Muscle layer of colon (tissue), 2 donors: ENCODE results near the gene SUSD1.

Experiments
- H3K27ac ChIP-seq: one replicate; pipeline ENCODE4 v1.7.0; 2013; ENCODE audit warnings: low read depth, mild to moderate bottlenecking, low read length, moderate library complexity
- H3K27me3 ChIP-seq, 2 donors: one replicate each; pipeline ENCODE4 v1.7.0; 2013; ENCODE audit warnings: low read length in 2 of 2, mild to moderate bottlenecking in 2 of 2; ENCODE audit not compliant: insufficient read depth in 2 of 2, control insufficient read depth in 1 of 2
- H3K36me3 ChIP-seq: one replicate; pipeline ENCODE4 v1.7.0; 2013; ENCODE audit warnings: mild to moderate bottlenecking, low read length; ENCODE audit not compliant: insufficient read depth
- H3K4me1 ChIP-seq: one replicate; pipeline ENCODE4 v1.7.0; 2013; ENCODE audit warnings: mild to moderate bottlenecking, low read length; ENCODE audit not compliant: insufficient read depth
- H3K4me3 ChIP-seq, 2 donors: one replicate each; pipeline ENCODE4 v1.7.0; 2013; ENCODE audit warnings: low read length in 2 of 2, low read depth in 1 of 2, mild to moderate bottlenecking in 1 of 2, moderate library complexity in 1 of 2
- H3K9ac ChIP-seq: one replicate; pipeline ENCODE4 v1.7.0; 2013; ENCODE audit warnings: low read length
- H3K9me3 ChIP-seq: one replicate; pipeline ENCODE4 v1.7.0; 2013; ENCODE audit warnings: mild to moderate bottlenecking, low read length
- donor health status: abdominal sarcoma.
- donor health status: Adenocarcinoma of cecum.

Gene SUSD1

DNA sequence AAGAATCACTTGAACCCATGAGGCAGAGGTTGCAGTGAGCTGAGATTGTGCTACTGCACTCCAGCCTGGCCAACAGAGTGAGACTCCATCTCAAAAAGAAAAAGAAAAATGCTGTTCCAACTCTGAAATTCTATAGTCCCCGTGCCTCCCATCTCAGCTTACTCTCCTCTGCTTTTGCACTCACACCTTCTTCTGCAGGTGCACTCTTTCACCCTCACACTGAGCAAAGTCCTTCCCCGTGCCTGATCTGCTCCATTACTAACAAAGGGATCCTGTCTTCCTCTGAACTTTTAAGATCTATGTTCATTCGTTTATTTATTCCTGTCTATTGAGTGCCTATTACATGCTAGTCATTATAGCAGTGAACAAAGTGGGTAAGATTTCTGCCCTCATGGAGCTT is 47.8 kb downstream of the SUSD1 start:
- no peaks in the 10 kb centered on the region for H3K36me3 ChIP-seq
- H3K9ac ChIP-seq = no peak overlapping the region
- H3K4me1 ChIP-seq = no peaks in the 10 kb centered on the region
- no peaks in the 10 kb centered on the region for H3K27me3 ChIP-seq
- no peak overlapping the region for H3K27ac ChIP-seq
- no peaks in the 10 kb centered on the region for H3K9me3 ChIP-seq
- no peak overlapping the region for H3K4me3 ChIP-seq

DNA sequence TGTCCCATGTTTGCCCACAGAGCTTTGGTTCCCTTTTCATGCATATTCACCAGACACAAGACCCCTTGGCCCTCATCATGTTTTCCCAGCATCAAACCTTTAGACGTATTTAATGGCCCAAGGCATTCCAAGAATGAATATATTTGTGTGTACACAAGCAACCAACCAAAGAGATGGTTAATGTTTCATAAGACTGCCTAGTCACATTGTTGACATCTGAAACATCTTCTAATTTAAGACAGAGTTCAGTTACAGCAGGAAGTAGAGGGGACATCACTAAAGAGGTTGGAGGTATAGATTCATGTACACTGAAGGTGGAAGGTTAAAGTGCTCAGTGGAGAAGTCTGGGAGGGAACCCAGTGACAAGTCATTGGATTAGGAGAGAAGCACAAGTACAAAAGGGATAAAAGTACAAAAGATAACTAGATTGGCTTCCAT is 49.1 kb downstream of the SUSD1 start:
- Histone ChIP-seq H3K9me3 (no peaks in the 10 kb centered on the region), H3K27ac (no peak overlapping the region), H3K36me3 (no peaks in the 10 kb centered on the region), H3K9ac (no peak overlapping the region), H3K4me3 (no peak overlapping the region), H3K27me3 (no peaks in the 10 kb centered on the region), H3K4me1 (no peaks in the 10 kb centered on the region)

DNA sequence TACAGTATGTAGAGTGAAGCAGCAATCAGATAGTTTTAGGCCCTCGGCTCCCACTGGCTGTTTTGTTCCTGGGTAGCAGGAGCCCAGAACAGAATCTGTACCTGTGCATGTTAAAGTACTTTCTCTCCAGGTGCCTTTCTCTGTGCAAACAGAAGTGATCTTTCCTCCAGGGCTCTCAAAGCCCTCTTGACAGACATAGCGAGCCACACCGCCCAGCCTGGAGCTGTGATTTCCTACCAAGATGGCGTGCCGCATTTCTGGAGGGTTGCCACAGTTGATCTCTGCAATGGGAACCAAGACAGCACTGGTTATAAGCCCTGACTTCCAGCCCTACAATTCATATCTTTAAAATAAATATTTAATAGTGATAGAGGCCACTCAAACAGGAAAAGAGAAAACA is 50.9 kb downstream of the SUSD1 start:
- Histone ChIP-seq H3K4me1 (no peaks in the 10 kb centered on the region), H3K4me3 (no peak overlapping the region), H3K36me3 (no peaks in the 10 kb centered on the region), H3K27ac (no peak overlapping the region), H3K27me3 (no peaks in the 10 kb centered on the region), H3K9ac (no peak overlapping the region), H3K9me3 (no peaks in the 10 kb centered on the region)

DNA sequence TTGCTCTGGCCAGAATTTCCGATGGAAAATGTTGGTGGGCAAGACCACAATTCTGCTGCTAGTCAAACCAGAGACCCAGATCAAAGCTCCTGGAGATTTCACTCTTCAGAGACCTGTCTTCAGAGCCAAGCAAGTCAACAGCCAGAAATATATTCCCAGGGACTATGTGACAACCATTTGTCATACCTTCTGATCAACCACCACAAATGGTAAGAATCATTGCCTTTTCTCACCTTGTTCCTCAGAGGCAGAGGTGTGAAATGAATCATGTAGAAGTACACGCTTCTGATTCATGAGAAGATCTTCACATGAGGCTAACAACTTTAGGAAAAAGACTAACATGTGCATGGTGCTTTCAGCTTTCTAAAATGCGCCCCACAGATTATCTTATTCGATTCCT is 53.5 kb downstream of the SUSD1 start:
- Histone ChIP-seq H3K9me3 (no peaks in the 10 kb centered on the region), H3K27ac (no peak overlapping the region), H3K4me3 (no peak overlapping the region), H3K9ac (no peak overlapping the region), H3K36me3 (no peaks in the 10 kb centered on the region), H3K4me1 (no peaks in the 10 kb centered on the region), H3K27me3 (no peaks in the 10 kb centered on the region)

DNA sequence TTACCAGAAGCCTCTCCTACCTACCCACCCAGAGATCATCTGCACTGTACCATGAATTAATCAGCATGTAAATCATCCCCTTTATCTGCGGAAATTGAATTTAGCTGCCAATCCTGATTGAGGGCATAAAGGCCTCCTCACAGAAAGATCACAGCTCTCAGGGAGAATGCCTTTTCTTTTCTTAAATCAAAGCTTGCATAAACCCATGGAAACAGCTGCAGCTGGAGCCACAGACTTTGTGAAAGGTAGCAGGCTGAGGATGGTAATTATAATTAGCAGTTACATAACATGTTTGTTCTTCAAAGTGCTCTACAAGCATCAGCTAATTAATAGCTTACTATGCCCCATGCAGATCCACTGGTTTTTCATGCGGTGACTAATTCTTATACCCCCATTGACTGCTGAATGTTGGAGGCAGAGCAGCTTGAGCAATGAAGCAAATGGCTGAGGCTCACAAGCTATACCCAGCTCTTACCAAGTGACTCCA is 54.6 kb downstream of the SUSD1 start:
- Histone ChIP-seq H3K27ac (no peak overlapping the region), H3K27me3 (no peaks in the 10 kb centered on the region)

DNA sequence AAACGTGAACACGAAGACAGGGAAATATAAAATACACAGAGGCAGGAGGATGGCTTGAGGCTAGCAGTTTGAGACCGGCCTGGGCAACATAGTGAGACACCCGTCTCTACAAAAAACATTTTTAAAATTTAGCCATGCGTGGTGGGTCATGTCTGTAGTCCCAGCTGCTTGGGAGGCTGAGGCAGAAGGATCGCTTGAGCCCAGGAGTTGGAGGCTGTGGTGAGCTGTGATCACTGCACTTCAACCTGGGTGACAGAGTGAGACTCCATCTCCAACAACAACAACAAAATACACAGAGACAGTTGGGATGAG is 55.1 kb downstream of the SUSD1 start:
- H3K27me3 ChIP-seq = no peaks in the 10 kb centered on the region
- no peak overlapping the region for H3K27ac ChIP-seq
- no peaks in the 10 kb centered on the region for H3K9me3 ChIP-seq
- no peaks in the 10 kb centered on the region for H3K4me1 ChIP-seq
- no peak overlapping the region for H3K9ac ChIP-seq
- no peaks in the 10 kb centered on the region for H3K36me3 ChIP-seq
- H3K4me3 ChIP-seq = no peak overlapping the region

More for the DNA sequence above, 54.6 kb downstream of the SUSD1 start:
- H3K9me3 ChIP-seq = no peaks in the 10 kb centered on the region
- H3K36me3 ChIP-seq = no peaks in the 10 kb centered on the region
- H3K4me1 ChIP-seq = no peaks in the 10 kb centered on the region
- H3K4me3 ChIP-seq = no peak overlapping the region
- no peak overlapping the region for H3K9ac ChIP-seq

DNA sequence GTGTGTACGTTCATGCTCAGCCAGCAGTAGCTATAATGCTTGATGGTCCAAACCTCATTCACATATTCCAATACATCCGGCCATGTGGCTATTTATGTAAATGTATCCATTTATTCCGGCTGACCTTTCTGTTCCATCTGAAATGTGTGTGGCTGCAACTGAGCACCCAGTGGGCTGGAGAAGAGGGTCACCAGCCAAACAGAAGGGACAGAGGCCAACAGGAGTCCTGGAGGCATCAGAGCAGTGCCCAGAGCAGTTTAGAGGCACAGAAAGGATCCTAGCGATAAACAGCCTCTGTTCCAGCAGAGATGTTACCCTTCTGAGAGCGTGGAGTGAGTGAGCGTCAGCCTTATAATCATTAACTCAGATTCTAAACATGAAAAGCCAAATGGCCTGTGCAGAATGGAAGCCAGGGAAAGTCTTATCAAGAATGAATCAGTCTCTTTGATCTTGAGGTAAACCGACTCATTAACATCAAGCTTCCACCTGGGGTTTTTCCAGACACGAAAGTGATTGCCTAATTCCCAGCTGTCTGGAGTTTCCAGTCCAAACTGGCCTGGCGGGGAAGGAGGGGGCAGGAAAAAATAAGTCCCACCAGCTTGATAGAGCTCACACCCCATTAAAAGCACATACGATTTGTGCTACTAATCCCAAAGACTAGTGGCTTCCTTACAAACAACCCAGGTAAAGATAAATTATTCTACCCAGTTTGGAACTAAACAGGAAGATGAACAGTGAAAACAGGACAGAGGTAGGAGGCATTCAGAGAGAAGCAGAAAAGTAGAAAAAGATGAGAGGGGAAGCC is 55.7 kb downstream of the SUSD1 start:
- Histone ChIP-seq H3K4me3 (no peak overlapping the region), H3K9ac (no peak overlapping the region), H3K9me3 (no peaks in the 10 kb centered on the region)

DNA sequence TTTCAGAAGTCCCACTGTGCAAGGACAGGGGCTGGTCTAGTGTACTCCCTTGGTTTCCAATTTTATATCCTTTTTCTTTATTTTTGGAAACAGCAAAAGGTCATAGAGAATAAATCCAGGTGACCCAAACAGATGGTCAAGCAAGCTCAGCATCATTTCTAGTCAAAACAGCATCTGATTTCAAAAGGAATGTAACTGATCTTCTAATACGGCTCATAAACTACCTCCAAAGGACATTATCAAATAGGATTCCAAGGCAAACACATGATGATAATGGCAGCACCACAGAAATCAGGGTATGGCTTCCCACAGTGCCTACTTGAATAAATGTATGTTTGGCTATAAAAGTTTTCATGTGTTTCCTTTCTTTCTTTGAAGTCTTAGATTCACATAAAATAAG is 57.1 kb downstream of the SUSD1 start:
- Histone ChIP-seq H3K36me3 (no peaks in the 10 kb centered on the region), H3K4me3 (no peak overlapping the region), H3K4me1 (no peaks in the 10 kb centered on the region), H3K9ac (no peak overlapping the region), H3K27me3 (no peaks in the 10 kb centered on the region), H3K9me3 (no peaks in the 10 kb centered on the region), H3K27ac (no peak overlapping the region)

More for the DNA sequence above, 55.7 kb downstream of the SUSD1 start:
- Histone ChIP-seq H3K27ac (no peak overlapping the region), H3K36me3 (no peaks in the 10 kb centered on the region), H3K4me1 (no peaks in the 10 kb centered on the region), H3K27me3 (no peaks in the 10 kb centered on the region)

DNA sequence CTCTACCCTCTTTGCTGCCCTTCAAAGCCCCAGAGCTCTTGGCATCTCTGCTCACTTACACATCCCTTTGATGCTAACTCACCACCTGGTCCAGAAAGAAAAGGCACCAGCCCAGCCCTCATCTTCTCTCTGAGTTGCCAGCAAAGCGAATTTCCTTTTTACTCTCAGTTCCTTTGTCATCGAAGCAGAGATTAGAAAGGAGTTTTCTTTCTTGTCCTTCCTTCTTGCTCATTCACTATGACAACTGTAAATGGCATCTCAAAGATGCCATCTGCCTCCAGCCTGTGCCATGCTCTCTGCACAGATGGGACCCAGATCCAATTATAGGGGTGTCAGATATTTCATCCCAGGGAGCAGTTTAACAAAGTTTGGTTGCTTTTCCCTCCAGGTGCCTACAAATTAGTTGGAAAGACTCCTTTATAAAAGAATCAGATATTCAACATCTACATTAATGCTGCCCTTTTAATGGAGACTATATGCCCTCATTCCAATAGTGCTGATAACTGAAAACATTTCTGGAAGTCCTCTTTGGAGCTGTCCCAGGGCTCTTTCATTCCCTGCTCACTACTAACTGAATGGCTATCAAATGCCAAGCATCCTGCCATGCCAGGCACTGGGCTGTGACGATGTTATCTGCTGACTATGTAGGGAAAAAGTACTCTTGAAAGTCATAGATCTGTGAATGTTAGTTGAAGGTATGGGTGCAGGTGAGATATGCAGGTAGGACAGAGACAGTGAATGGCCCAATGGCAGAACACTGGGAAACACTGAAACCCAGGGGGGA is 58.9 kb downstream of the SUSD1 start:
- Histone ChIP-seq H3K4me3 (no peak overlapping the region), H3K9me3 (no peaks in the 10 kb centered on the region), H3K27me3 (no peaks in the 10 kb centered on the region), H3K9ac (no peak overlapping the region), H3K36me3 (no peaks in the 10 kb centered on the region), H3K27ac (no peak overlapping the region), H3K4me1 (no peaks in the 10 kb centered on the region)

DNA sequence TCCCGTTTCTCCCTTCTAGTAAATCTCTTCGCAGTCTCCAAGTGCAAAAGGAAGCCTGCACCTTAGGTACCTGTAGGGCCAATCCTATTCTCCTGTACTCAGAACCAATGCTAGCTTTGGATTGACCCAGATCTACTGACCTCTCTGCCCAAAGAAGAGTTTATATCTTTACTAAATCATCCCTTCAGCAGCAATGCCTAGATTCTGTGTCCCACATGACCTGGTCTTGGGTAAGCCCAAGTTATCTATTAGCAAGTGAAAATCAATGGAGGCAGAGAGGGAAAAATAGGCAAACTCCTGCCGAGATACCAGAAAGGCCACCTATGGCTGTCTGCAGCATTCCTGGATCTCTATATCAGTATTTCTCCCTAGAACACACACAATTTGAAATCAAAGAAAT is 60.0 kb downstream of the SUSD1 start:
- Histone ChIP-seq H3K9me3 (no peaks in the 10 kb centered on the region), H3K9ac (no peak overlapping the region), H3K27me3 (no peaks in the 10 kb centered on the region), H3K36me3 (no peaks in the 10 kb centered on the region), H3K4me1 (no peaks in the 10 kb centered on the region), H3K4me3 (no peak overlapping the region), H3K27ac (no peak overlapping the region)

DNA sequence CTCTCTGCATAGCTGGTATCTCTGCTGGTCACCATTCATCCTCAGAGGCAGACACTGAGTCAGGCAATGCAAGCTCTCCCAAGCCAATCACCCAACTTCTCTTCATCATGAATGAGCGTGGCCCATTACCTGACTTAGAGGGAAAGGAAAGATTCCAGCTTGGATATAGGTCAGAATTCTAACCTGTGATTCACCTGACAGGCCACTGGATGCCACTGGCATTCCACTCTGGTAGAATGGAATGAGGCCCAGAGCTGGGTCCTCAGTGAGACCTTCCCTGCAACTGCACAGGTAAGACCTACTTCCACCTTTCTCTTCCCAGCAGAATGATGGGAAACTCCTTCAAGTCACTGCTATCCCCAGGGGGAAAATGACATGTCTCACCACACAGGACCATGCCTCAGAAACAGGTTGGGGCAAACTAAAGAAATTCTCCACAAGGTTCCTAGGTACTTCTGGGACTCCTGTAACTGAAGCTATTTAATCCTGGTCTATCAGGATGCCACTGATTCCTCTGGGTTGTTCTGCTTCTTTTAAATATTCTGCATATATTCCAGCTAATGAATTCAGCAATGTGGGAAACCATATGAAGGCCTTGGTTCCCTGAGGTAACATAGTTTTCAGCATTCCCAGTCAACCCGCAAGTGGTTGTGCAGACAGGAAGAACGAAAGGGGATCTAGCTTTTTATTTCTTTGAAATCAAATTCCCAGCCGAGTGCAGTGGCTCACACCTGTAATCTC is 62.0 kb downstream of the SUSD1 start:
- no peaks in the 10 kb centered on the region for H3K36me3 ChIP-seq
- H3K27me3 ChIP-seq = no peaks in the 10 kb centered on the region
- no peak overlapping the region for H3K27ac ChIP-seq
- H3K4me3 ChIP-seq = no peak overlapping the region
- no peak overlapping the region for H3K9ac ChIP-seq
- no peaks in the 10 kb centered on the region for H3K4me1 ChIP-seq
- H3K9me3 ChIP-seq = no peaks in the 10 kb centered on the region
